ENCODE data around the gene DCST1.

DCST1 gene

GRCh38 chr1:155077346-155077745 is 43.7 kb downstream of the DCST1 start:
- no peak for DNase-seq

- no peak for DNase-seq
Measured at GRCh38 chr1:155077758-155078445, 44.3 kb downstream of the DCST1 start.

GRCh38 chr1:155078469-155079209 is 45.0 kb downstream of the DCST1 start, which contains the start of gene EFNA3:
EFNA3 (plus strand) TSS chr1:155078837; CDS start chr1:155078942, 105 bp downstream.
- no peak for DNase-seq

- DNase-seq, result no peak
Measured at GRCh38 chr1:155079210-155079486, 45.5 kb downstream of the DCST1 start.

GRCh38 chr1:155079487-155080311 is 46.1 kb downstream of the DCST1 start:
- DNase-seq, result no peak

- DNase-seq, result no peak
Measured at GRCh38 chr1:155080312-155081228, 46.9 kb downstream of the DCST1 start.

GRCh38 chr1:155081472-155082300 is 48.1 kb downstream of the DCST1 start:
- DNase-seq, result no peak

GRCh38 chr1:155082301-155083051 is 48.9 kb downstream of the DCST1 start:
- DNase-seq, result no peak

GRCh38 chr1:155083052-155083541 is 49.5 kb downstream of the DCST1 start:
- DNase-seq, result no peak

GRCh38 chr1:155083865-155084721 is 50.5 kb downstream of the DCST1 start:
- DNase-seq, result no peak

- DNase-seq, result peak; percentile 85
Measured at GRCh38 chr1:155084722-155085503, 51.3 kb downstream of the DCST1 start.

GRCh38 chr1:155085504-155086127 is 52.0 kb downstream of the DCST1 start:
- DNase-seq, result peak; percentile 75

- DNase-seq, result peak; percentile 76
Measured at GRCh38 chr1:155086128-155086741, 52.6 kb downstream of the DCST1 start.

- no peak for DNase-seq
Measured at GRCh38 chr1:155086856-155087535, 53.4 kb downstream of the DCST1 start.

GRCh38 chr1:155091071-155092051 is 57.7 kb downstream of the DCST1 start:
- DNase-seq, result peak; percentile 76

GRCh38 chr1:155092131-155092530 is 58.5 kb downstream of the DCST1 start:
- no peak for DNase-seq

All from effector CD4-positive, alpha-beta T cell (primary cell).